ENCODE data around the gene XKR3.
"Not testable (repeated sequence)": the region's sequence is repeated elsewhere in the genome, so short reads cannot be mapped to it uniquely, and the experiment has no call there.

DNA sequence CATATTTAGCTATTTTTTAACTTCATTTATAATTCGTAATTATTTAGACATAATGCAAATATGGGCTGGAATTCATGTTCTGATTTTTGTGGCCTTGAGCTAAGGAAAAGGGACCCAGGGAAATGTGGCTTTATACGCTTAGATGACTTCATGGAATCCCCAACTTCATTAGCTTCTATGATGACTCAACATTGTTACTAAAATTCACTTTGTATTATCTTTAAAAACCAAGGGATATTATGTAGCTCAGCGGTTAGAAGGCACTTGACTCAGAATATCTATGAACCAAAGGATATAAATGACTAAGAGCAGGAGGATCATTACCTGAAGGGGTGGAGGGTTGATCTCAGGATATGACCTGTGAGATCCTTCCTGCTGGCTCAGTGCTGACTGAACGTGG, 64.8 kb downstream of the XKR3 start:
- TF ChIP-seq POLR2AphosphoS5, POLR2A (IDR thresholded peaks at IDR 0.05): not testable (repeated sequence)
